GM12874 (cell line): ENCODE measurements around the gene RPS19.

ENCODE experiments used
- TF ChIP-seq, protein P1 (sequence below): IDR thresholded peaks from 2 replicates; pipeline ENCODE4 v1.5.1; 2011; ENCODE audit warnings: low read depth, mild to moderate bottlenecking, control low read depth, low read length, moderate library complexity; ENCODE audit not compliant: insufficient read depth

The RPS19 gene

DNA sequence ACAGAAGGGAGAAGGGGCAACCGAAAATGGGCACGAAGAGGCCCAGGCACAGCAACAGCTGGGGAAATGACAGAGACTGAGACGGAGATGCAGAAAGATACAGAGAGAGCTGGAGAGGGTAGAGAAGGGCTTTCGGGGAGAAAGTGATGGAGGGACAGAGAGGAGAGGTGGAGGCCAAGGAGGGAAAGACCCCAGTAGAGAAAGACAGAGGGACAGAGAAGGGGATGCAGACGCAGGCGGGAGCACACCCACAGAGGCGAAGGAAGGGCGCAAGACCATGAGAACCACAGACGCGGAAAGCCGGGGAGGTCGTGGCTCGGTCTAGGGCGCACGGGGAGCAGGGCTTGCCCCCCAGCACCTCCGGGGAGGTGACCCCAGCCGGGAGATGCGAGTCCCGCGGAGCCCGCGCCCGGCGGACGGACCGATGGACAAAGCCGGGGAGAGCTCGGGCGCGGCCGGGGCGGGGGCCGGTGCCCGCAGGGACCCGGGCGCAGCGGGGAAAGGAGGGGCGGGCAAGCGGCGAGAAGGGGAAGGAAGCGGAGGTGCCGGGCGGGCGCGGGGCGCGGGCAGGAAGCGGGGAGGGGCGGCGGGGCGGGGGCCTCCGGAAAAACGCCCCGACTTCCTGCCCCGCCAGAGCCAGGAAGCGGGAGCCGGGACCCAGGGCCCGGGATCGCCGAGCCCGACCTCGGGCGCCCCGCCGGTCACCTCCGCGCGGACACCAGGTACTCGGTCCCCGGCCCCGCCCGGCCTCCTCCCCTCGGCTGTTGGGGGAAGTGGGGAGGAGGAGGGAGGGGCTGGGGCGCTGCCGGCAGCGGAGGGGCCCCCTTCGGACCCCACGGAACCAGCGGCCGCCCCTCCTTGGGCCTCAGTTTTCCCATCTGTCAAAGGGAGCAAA lies 22.8 kb downstream of the RPS19 start, which contains the start of gene ARHGEF1:
Gene ARHGEF1 (plus strand): TSS at position 617 of the 895 bp plus-strand sequence. CDS start 4,899 bp downstream, outside the sequence.
- TF ChIP-seq, protein P1, sequence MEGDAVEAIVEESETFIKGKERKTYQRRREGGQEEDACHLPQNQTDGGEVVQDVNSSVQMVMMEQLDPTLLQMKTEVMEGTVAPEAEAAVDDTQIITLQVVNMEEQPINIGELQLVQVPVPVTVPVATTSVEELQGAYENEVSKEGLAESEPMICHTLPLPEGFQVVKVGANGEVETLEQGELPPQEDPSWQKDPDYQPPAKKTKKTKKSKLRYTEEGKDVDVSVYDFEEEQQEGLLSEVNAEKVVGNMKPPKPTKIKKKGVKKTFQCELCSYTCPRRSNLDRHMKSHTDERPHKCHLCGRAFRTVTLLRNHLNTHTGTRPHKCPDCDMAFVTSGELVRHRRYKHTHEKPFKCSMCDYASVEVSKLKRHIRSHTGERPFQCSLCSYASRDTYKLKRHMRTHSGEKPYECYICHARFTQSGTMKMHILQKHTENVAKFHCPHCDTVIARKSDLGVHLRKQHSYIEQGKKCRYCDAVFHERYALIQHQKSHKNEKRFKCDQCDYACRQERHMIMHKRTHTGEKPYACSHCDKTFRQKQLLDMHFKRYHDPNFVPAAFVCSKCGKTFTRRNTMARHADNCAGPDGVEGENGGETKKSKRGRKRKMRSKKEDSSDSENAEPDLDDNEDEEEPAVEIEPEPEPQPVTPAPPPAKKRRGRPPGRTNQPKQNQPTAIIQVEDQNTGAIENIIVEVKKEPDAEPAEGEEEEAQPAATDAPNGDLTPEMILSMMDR, result no peak

DNA sequence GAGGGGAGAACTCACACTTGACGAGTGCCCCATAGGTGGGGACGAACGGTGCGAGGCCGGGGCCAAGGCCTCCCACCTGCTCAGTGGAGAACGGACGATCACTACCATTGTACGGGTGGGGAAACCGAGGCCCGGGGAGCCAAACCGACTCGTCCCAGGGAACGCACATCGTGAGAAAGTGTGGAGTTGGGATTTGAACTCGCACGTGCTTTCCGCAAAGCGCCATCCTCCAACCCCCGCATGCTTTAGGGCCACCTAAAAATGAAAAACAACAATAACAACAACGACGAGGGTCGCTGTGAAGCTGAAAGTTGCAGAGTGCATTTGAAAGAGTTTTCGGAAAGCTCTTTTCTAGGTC lies 23.4 kb downstream of the RPS19 start:
- TF ChIP-seq, protein P1, result no peak

DNA sequence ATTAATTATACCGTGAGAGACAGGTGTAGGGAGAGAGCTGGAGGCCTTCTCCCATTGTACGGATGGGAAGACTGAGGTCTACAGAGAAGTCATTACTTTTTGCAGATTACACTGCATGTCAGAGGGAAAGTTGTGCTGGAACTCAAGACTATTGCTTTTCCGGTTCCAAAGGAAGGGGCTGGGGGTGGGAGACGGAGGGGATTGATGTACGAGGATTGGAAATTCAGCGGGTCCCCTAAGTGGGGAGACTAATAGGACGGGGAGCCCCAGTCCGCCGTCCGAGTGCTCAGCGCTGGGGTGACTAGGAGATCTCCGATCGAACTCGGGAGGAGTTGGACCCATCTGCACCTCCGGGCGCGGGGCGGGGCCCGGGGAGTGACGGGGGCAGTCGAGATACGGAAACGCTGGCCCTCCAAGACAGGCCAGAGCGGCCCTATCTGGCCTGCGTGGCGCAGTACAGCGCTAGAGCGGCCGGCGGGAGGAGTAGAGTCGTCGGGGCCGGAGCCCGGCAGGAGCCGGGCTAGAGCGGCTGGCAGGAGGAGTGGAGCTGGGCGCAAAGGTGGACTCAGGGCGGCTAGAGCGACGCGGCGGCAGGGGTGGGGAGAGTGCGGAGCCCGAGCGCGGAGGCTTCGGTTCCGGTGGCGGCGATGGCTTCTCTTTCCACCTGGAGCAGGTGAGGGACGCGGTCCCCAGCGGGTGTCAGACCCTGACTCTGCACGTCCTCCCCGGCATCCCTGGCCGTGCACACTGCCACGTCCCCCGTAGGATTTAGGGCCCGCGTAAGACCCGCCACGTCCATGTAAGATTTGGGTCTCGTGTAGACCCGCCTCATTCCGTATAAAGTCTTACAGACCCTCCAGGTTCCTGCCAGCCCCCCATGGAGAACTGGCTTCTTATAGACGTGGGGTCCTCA lies 24.0 kb downstream of the RPS19 start:
- TF ChIP-seq, protein P1, result 0 out of 2 replicates have a peak, but pooled peaks have one; percentile 12

DNA sequence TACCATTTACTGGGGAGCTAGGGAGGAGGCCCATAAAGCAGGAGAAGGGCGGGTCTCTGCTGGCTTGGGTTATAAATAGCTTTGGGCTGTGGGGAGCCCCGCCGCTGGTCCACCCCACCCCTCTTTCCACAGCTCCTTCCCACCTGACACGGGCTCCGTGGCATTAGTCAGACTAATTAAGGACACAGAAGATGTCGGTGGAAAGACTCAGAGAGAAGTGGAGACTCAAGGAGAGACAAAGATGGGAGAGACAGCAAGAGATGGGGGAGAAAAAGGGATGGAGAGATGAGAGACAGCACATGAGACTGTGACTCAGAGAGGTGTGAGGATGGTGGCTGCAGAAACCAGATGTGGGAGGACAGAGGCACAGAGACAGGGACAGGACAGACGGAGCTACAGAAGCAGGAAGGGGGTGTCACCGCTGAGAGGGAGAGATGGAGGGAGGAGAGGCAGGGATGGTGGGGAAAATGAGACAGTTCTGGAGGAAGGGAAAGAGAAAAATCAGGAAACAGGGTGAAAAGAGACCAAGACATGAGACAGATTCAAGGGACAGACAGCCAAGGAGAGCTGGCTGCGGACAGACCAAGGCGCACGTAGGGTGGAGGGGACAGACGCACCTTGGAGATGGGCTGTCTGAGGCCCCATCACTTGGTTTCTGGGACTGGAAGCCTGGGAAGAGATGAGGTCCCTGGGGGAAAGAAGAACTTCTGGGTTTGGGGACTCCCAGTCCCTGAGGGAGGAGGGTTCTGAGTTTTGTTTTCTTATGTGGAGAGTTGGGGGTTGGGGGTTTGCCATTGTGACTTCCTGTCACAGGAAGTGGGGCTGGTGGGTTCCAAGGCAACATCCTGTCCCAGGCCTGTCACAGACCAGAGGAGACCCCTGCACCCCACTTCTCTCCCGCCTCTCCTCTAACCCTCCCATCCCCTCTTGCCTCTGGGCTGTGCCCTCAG lies 27.0 kb downstream of the RPS19 start:
- TF ChIP-seq, protein P1, result no peak

DNA sequence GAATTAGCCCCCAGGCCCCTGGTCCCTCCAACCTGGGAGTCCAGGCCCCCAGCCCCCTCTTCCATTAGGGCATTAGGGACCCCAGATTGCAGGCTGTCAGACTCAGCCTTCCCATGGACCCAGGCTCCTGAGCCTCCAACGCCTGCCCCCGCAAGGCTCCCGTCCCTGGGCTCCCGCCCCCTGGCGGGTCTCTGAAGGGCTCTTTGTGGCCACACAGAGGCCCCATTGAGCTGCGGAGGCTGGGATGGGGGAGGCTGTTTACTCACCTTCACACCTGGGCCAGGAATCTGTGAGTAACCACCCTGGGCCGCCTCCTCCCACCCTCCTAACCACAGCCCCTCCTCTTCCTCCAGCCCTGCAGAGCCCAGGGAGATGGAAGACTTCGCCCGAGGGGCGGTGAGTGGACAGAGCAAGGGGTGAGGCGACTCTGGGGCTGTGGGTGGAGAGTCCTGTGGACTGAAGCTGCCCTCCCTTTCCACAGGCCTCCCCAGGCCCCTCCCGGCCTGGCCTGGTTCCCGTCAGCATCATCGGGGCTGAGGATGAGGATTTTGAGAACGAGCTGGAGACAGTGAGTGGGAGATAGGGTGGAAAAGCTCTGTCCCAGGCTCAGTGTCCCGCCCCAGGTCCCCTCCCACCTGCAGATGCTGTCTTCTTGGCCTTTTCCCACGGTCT lies 27.8 kb downstream of the RPS19 start:
- TF ChIP-seq, protein P1, result peak; percentile 35; the same call in 1 of the 2 replicates

DNA sequence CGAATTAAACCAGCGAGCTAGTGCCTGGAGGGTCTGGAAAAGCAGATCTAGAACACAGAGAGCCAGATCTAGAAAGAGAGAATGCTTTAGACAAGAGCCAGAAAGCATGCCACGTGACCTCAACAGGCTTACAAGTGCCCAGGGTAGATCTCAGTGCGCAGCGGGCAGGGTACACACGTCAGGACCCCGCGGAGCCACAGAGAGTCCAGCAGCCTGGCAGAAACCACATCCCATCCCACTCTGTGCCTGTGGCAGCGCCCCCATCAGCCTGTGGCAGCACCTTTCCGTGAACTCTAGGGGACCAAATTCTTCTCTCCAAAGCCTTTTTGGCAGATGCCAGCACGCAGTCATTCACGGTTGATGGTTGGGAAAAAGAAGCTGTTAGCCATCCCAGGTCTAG lies 28.9 kb downstream of the RPS19 start:
- TF ChIP-seq, protein P1, result no peak
